ENCODE measurements around the gene ATP8B3.

Gene ATP8B3

GRCh38 chr19:1749373-1750342, 62.4 kb downstream of the ATP8B3 start:
- DNase-seq (ENCODE audit: low spot score in 2 of 2): no peak
- H3K4me3 ChIP-seq: no peak overlapping the region
- H3K9me3 ChIP-seq: no peaks in the 10 kb centered on the region
- H3K27me3 ChIP-seq (ENCODE audit: low read depth): peaks cover 67% of the 10 kb centered on the region
- no peaks in the 10 kb centered on the region for H3K36me3 ChIP-seq (replicated peaks)
- in situ Hi-C loops (cut with MboI; ENCODE audit: low sequenced_read_pairs): no loop called here
- H3K4me1 ChIP-seq: no peaks in the 10 kb centered on the region

GRCh38 chr19:1748873-1749341, 63.2 kb downstream of the ATP8B3 start:
- Histone ChIP-seq H3K27me3 (ENCODE audit: low read depth) (peaks cover 65% of the 10 kb centered on the region), H3K4me3 (no peak overlapping the region), H3K36me3 (replicated peaks) (no peaks in the 10 kb centered on the region), H3K9me3 (no peaks in the 10 kb centered on the region), H3K4me1 (no peaks in the 10 kb centered on the region)
- no peak for DNase-seq (ENCODE audit: low spot score in 2 of 2)
- in situ Hi-C loops (cut with MboI; ENCODE audit: low sequenced_read_pairs): no loop called here

GRCh38 chr19:1748115-1748872, 63.8 kb downstream of the ATP8B3 start:
- Histone ChIP-seq H3K4me1 (no peaks in the 10 kb centered on the region), H3K4me3 (no peak overlapping the region), H3K9me3 (no peaks in the 10 kb centered on the region), H3K27me3 (ENCODE audit: low read depth) (peaks cover 65% of the 10 kb centered on the region), H3K36me3 (replicated peaks) (no peaks in the 10 kb centered on the region)
- in situ Hi-C loops (cut with MboI; ENCODE audit: low sequenced_read_pairs): no loop called here
- DNase-seq (ENCODE audit: low spot score in 2 of 2): no peak

GRCh38 chr19:1747285-1748114, 64.6 kb downstream of the ATP8B3 start:
- DNase-seq (ENCODE audit: low spot score in 2 of 2): no peak
- Histone ChIP-seq H3K27me3 (ENCODE audit: low read depth) (peaks cover 59% of the 10 kb centered on the region), H3K4me1 (no peaks in the 10 kb centered on the region), H3K4me3 (no peak overlapping the region), H3K36me3 (replicated peaks) (no peaks in the 10 kb centered on the region), H3K9me3 (no peaks in the 10 kb centered on the region)
- in situ Hi-C loops (cut with MboI; ENCODE audit: low sequenced_read_pairs): no loop called here

GRCh38 chr19:1746401-1747284, 65.4 kb downstream of the ATP8B3 start:
- Histone ChIP-seq H3K9me3 (no peaks in the 10 kb centered on the region), H3K27me3 (ENCODE audit: low read depth) (peaks cover 51% of the 10 kb centered on the region), H3K36me3 (replicated peaks) (no peaks in the 10 kb centered on the region), H3K4me1 (no peaks in the 10 kb centered on the region), H3K4me3 (no peak overlapping the region)
- DNase-seq (ENCODE audit: low spot score in 2 of 2): no peak
- in situ Hi-C loops (cut with MboI; ENCODE audit: low sequenced_read_pairs): no loop called here

GRCh38 chr19:1745589-1746031, 66.5 kb downstream of the ATP8B3 start:
- H3K9me3 ChIP-seq: no peaks in the 10 kb centered on the region
- DNase-seq (ENCODE audit: low spot score in 2 of 2): no peak
- in situ Hi-C loops (cut with MboI; ENCODE audit: low sequenced_read_pairs): no loop called here
- no peaks in the 10 kb centered on the region for H3K36me3 ChIP-seq (replicated peaks)
- no peaks in the 10 kb centered on the region for H3K4me1 ChIP-seq
- H3K27me3 ChIP-seq (ENCODE audit: low read depth): peaks cover 40% of the 10 kb centered on the region
- H3K4me3 ChIP-seq: no peak overlapping the region

- DNase-seq (ENCODE audit: low spot score in 2 of 2): no peak
- Histone ChIP-seq H3K4me3 (no peak overlapping the region), H3K27me3 (ENCODE audit: low read depth) (peaks cover 34% of the 10 kb centered on the region), H3K9me3 (no peaks in the 10 kb centered on the region), H3K4me1 (no peaks in the 10 kb centered on the region), H3K36me3 (replicated peaks) (no peaks in the 10 kb centered on the region)
- in situ Hi-C loops (cut with MboI; ENCODE audit: low sequenced_read_pairs): no loop called here
Observed at GRCh38 chr19:1744822-1745563, 67.1 kb downstream of the ATP8B3 start.

GRCh38 chr19:1744133-1744665, 67.9 kb downstream of the ATP8B3 start:
- in situ Hi-C loops (cut with MboI; ENCODE audit: low sequenced_read_pairs): no loop called here
- no peaks in the 10 kb centered on the region for H3K36me3 ChIP-seq (replicated peaks)
- H3K4me1 ChIP-seq: no peaks in the 10 kb centered on the region
- H3K9me3 ChIP-seq: no peaks in the 10 kb centered on the region
- peaks cover 29% of the 10 kb centered on the region for H3K27me3 ChIP-seq (ENCODE audit: low read depth)
- no peak overlapping the region for H3K4me3 ChIP-seq
- DNase-seq (ENCODE audit: low spot score in 2 of 2): no peak

GRCh38 chr19:1742989-1743696, 68.9 kb downstream of the ATP8B3 start:
- Histone ChIP-seq H3K27me3 (ENCODE audit: low read depth) (peaks cover 18% of the 10 kb centered on the region), H3K9me3 (no peaks in the 10 kb centered on the region), H3K4me3 (no peak overlapping the region), H3K36me3 (replicated peaks) (no peaks in the 10 kb centered on the region), H3K4me1 (no peaks in the 10 kb centered on the region)
- in situ Hi-C loops (cut with MboI; ENCODE audit: low sequenced_read_pairs): no loop called here
- no peak for DNase-seq (ENCODE audit: low spot score in 2 of 2)

- Histone ChIP-seq H3K27me3 (ENCODE audit: low read depth) (peaks cover 11% of the 10 kb centered on the region), H3K4me3 (no peak overlapping the region), H3K9me3 (no peaks in the 10 kb centered on the region), H3K4me1 (no peaks in the 10 kb centered on the region), H3K36me3 (replicated peaks) (no peaks in the 10 kb centered on the region)
- DNase-seq (ENCODE audit: low spot score in 2 of 2): no peak
- in situ Hi-C loops (cut with MboI; ENCODE audit: low sequenced_read_pairs): no loop called here
Observed at GRCh38 chr19:1739960-1740629, 72.0 kb downstream of the ATP8B3 start.

- Histone ChIP-seq H3K27me3 (ENCODE audit: low read depth) (peaks cover 23% of the 10 kb centered on the region), H3K4me1 (no peaks in the 10 kb centered on the region)
- in situ Hi-C loops (cut with MboI; ENCODE audit: low sequenced_read_pairs): no loop called here
Observed at GRCh38 chr19:1736927-1737326, 75.1 kb downstream of the ATP8B3 start.

More at GRCh38 chr19:1736927-1737326, 75.1 kb downstream of the ATP8B3 start:
- H3K4me3 ChIP-seq: no peak overlapping the region
- no peaks in the 10 kb centered on the region for H3K9me3 ChIP-seq
- DNase-seq (ENCODE audit: low spot score in 2 of 2): no peak
- H3K36me3 ChIP-seq (replicated peaks): no peaks in the 10 kb centered on the region

All from HAP-1 (cell line).